ENCODE measurements around the gene SOCS7.

Gene SOCS7

DNA sequence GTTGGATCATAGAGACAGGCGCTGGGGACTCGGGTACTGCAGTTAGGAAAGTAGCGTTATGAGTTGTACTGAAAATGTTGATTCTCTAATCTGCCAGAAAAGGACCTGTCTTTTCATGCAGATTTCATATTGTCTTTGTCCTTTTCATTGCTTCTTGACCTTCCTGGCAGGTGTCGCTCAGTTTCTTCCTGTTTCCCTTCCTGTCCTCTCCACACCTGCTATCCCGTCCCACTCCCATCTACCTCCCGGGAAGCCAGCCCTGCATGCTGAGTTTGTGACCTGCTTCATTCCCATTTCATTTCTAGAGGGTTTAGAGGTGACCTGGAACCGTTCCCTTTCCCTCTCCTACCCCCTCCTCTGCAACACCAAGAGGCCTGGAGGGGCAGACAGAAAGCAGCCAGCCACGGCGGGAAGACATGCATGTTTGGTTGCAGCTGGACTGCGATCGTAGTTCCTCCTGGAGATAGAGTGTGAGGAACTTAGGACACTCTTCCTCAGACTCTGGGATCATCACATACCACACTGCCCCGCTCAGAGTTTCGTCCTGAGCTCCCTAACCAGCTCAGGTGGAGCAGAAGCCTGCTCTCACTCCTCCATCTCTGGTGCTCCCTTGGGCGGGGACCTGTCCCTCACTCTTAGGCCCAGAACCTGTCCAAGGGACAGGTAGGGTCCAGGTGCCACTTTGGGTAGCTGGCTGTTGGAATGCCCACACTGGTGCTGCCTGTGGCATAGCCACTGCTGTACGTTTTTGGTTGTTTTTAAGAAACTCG, 52.7 kb downstream of the SOCS7 start:
- H3K27me3 ChIP-seq (ENCODE audit: insufficient read depth, low read length): no peaks in the 10 kb centered on the region
- no peaks in the 10 kb centered on the region for H3K4me1 ChIP-seq (ENCODE audit: insufficient read depth, low read length)
- no peaks in the 10 kb centered on the region for H3K9me3 ChIP-seq (ENCODE audit: low read length)
- peaks cover 27% of the 10 kb centered on the region for H3K36me3 ChIP-seq (ENCODE audit: insufficient read depth, low read length)
- H2AFZ ChIP-seq (ENCODE audit: low read depth, low read length): no peak overlapping the region
- no peak overlapping the region for H3K4me3 ChIP-seq (ENCODE audit: low read length)

DNA sequence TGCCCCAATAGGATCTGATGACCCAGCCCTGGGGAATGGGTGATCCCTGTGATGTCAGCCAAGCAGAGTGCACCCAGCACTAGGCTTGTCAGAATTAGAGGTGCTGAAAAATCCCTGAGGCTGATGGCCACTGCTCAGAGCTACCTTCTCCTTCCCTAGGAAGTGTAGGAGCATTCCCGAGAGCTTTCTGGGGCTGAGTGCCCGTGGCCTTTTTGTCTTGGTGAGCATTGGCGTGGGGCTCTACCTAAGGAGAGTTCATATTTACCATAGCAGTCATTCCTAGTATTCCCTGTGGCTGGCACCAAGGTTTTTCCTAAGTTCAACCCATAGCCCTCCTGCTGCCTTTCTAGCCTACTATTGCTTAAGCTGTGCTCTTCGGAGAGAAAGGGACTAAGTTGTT, 54.0 kb downstream of the SOCS7 start:
- Histone ChIP-seq H3K27me3 (ENCODE audit: insufficient read depth, low read length) (no peaks in the 10 kb centered on the region), H3K36me3 (ENCODE audit: insufficient read depth, low read length) (peaks cover 14% of the 10 kb centered on the region), H2AFZ (ENCODE audit: low read depth, low read length) (no peak overlapping the region), H3K9me3 (ENCODE audit: low read length) (no peaks in the 10 kb centered on the region), H3K4me1 (ENCODE audit: insufficient read depth, low read length) (no peaks in the 10 kb centered on the region), H3K4me3 (ENCODE audit: low read length) (no peak overlapping the region)

DNA sequence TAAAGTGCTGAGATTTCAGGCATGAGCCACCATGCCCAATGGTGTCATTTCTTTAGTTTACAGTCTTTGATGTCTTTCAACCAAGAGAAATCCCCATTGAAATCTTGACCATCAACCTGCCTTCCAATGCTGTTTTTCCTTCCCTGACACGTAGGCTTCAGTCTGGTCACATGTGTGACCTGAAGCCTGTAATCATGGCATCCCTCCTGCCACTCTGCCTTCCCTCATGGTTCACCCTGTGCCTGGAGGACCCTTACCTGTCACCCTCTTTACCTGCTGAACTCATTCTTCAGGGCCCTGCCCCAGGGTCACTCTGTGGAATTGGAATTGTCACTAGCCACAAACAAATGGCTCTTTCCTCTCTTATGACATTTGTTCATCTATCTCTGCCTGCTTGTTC, 58.6 kb downstream of the SOCS7 start:
- H3K4me1 ChIP-seq (ENCODE audit: insufficient read depth, low read length): peaks cover 5% of the 10 kb centered on the region
- H3K4me3 ChIP-seq (ENCODE audit: low read length): no peak overlapping the region
- no peak overlapping the region for H2AFZ ChIP-seq (ENCODE audit: low read depth, low read length)
- no peaks in the 10 kb centered on the region for H3K9me3 ChIP-seq (ENCODE audit: low read length)
- H3K27me3 ChIP-seq (ENCODE audit: insufficient read depth, low read length): no peaks in the 10 kb centered on the region
- no peaks in the 10 kb centered on the region for H3K36me3 ChIP-seq (ENCODE audit: insufficient read depth, low read length)

DNA sequence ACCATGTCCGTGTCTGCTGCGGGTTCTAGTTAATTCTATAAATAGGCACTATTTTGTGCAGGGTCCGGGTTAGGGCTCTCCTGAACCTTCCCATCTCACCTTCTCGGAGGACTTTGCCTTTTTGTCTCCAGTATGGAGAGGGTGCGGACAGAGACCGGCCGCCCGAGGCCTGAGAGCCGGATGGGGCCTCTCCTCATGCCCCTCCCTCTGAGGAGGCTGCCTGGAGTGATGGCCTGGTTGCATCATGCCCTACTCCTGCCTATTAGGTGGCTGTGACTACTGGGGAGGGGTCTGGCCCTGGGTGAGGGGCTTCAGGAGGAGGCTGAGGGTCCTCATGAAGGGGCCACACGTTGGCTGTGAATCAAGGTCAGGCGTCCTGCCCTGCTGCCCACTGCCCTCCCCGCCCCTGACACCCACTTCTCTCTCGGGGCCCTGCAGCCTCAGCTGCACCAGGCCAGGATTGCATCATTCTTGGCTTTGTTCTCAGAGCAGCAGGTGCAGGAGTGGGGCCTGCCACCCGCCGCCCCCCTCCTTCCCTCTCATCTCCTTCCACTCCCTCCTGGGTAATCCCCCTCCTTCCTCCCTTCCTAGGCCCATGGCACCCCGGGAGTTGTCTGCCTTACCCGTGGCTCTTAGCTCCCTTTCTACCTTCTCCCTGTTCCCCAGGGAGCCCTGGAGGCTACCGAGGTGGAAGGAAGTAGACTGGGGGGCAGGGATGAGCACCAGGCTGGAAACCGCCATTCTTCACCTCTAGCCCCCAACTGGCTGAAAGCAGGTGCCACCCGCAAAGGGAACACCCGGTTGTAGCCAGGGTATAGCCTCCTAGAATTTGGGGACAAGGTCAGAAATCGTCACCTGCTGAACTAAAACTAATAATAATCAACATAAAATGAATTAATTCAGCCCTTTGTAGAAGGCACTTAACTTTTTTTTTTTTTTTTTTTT, 63.9 kb downstream of the SOCS7 start:
- H3K4me3 ChIP-seq (ENCODE audit: low read length): peak overlapping the region; percentile 8
- peaks cover 46% of the 10 kb centered on the region for H3K4me1 ChIP-seq (ENCODE audit: insufficient read depth, low read length)
- H3K9me3 ChIP-seq (ENCODE audit: low read length): no peaks in the 10 kb centered on the region
- H3K27me3 ChIP-seq (ENCODE audit: insufficient read depth, low read length): peaks cover 29% of the 10 kb centered on the region
- H3K36me3 ChIP-seq (ENCODE audit: insufficient read depth, low read length): no peaks in the 10 kb centered on the region
- peak overlapping the region; percentile 52 for H2AFZ ChIP-seq (ENCODE audit: low read depth, low read length)

DNA sequence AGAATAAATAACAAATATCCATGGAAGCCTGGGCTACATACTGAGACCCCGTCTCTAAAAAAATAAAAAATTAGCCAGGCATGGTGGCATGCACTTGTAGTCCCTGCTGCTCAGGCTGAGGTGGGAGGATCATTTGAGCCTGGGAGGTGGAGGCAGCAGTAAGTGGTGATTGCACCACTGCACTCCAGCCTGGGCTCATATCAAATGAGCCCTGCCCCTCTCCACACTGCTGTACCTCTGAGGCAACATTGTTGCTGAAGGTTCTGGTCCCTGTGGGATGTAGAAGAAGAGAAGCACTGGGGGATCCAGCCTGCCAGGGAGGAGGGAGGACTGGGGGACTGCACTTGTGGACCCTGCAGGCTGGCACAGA, 65.2 kb downstream of the SOCS7 start:
- H3K4me1 ChIP-seq (ENCODE audit: insufficient read depth, low read length): peaks cover 56% of the 10 kb centered on the region
- peaks cover 41% of the 10 kb centered on the region for H3K27me3 ChIP-seq (ENCODE audit: insufficient read depth, low read length)
- H3K4me3 ChIP-seq (ENCODE audit: low read length): no peak overlapping the region
- H2AFZ ChIP-seq (ENCODE audit: low read depth, low read length): no peak overlapping the region
- H3K9me3 ChIP-seq (ENCODE audit: low read length): no peaks in the 10 kb centered on the region
- H3K36me3 ChIP-seq (ENCODE audit: insufficient read depth, low read length): no peaks in the 10 kb centered on the region

DNA sequence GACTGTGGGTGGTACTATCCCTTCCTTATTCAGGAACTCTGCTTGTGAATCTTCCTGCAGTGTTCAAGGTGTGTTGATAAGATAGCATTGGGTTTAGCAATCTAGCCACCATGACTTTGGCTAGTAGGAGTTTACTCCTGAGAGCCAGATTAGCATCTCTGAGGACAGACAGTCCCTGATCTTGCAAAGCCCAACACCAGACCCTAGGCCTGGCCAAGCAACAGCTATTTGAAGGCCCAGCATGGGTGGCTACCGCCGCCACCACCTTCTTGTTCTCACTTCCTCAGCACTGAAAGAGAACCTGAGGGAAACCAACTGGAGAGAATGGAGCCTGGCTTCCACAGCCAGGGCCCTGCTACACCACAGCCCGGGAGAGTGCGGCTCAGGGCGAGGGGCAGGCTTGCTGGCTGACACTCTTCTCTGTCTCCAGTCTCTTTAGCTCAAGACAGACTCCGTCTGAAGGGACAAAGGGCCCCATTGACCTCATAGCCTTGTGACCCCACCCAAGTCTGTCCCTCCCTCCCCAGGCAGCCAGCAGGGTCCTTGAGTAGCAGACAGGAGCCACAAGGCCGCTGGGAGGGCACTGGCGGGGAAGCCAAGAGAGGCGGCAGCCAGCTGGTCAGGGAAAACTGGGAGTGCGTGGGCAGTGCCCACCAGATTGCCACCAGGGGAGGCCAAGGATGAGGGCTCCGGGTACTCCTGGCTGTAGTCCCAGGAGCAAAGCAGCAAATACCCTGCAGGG, 65.7 kb downstream of the SOCS7 start:
- H3K9me3 ChIP-seq (ENCODE audit: low read length): no peaks in the 10 kb centered on the region
- peaks cover 46% of the 10 kb centered on the region for H3K27me3 ChIP-seq (ENCODE audit: insufficient read depth, low read length)
- peaks cover 62% of the 10 kb centered on the region for H3K4me1 ChIP-seq (ENCODE audit: insufficient read depth, low read length)
- no peaks in the 10 kb centered on the region for H3K36me3 ChIP-seq (ENCODE audit: insufficient read depth, low read length)
- no peak overlapping the region for H2AFZ ChIP-seq (ENCODE audit: low read depth, low read length)
- H3K4me3 ChIP-seq (ENCODE audit: low read length): no peak overlapping the region

DNA sequence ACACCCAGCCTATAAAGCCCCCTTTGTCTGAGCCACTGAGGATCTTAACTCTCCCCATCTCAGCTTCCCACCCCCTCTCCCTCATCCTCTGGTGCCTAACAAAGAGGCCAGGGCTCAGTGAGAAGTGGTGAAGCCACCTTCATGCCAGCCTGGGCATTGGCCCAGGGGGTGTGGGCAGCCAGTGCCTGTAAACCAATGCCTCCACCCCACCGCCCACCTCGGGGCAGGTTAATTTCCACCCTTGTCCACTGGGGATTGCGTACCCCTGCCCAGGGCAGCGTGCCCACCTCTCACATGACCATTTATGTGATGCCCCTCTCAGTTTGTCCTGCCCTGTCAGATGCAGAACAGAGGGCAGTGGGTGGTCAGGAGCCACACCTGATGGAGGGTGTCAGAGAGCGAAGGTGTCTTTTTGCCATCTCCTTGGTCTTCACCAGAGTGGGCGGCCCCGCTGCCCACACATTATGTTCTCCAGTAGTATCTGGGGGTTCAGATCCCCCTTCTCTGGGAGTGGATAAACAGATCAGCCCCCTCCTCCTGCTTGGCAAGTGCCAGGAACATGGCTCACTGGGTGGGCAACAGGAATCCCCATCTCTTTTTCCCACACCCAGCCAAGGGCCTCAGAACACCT, 66.5 kb downstream of the SOCS7 start:
- Histone ChIP-seq H3K9me3 (ENCODE audit: low read length) (no peaks in the 10 kb centered on the region), H3K36me3 (ENCODE audit: insufficient read depth, low read length) (no peaks in the 10 kb centered on the region), H2AFZ (ENCODE audit: low read depth, low read length) (no peak overlapping the region), H3K4me1 (ENCODE audit: insufficient read depth, low read length) (peaks cover 62% of the 10 kb centered on the region), H3K4me3 (ENCODE audit: low read length) (no peak overlapping the region), H3K27me3 (ENCODE audit: insufficient read depth, low read length) (peaks cover 51% of the 10 kb centered on the region)

DNA sequence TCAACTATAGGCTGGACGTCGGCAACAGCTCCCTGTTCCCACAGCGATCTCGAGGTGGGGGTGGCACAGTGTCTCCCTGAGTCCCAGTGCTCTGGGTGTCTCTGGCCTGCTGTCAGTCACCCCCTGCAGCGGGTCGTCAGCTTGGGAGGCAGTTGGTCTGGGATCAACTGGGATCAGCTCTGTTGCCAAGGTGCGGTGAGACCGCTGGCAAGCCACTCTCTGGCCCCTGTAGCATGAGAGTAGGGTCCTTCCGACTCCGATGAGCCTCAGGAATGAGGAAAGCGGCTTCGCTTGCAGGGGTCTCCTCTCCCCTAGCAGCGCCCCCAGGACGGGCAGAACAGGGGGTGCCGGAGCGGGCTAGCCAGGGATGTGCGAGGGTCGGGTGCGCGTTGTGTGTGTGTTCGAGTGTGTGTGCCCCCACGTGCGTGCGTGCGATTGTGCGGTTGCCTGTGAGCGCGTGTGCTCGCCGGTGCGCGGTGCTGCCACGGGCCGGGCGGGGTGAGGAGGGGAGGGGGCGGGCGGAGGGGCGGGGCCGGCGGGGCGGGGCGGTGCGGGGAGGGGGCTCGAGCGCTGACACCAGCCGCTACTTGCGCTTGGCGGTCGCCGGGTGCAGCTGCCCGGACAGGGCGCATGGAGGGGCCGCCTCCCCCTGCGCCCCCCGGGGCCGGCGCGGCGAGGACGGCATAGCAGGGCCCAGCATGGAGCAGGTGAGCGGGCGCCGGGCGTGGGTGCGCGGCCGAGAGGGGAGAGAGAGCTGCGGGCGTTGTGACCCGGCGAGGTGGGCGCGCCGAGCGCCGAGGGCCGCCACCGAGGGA, 67.3 kb downstream of the SOCS7 start:
- H3K36me3 ChIP-seq (ENCODE audit: insufficient read depth, low read length): no peaks in the 10 kb centered on the region
- peak overlapping the region; percentile 32 for H3K4me3 ChIP-seq (ENCODE audit: low read length)
- H2AFZ ChIP-seq (ENCODE audit: low read depth, low read length): no peak overlapping the region
- peaks cover 62% of the 10 kb centered on the region for H3K4me1 ChIP-seq (ENCODE audit: insufficient read depth, low read length)
- H3K27me3 ChIP-seq (ENCODE audit: insufficient read depth, low read length): peaks cover 51% of the 10 kb centered on the region
- H3K9me3 ChIP-seq (ENCODE audit: low read length): no peaks in the 10 kb centered on the region

DNA sequence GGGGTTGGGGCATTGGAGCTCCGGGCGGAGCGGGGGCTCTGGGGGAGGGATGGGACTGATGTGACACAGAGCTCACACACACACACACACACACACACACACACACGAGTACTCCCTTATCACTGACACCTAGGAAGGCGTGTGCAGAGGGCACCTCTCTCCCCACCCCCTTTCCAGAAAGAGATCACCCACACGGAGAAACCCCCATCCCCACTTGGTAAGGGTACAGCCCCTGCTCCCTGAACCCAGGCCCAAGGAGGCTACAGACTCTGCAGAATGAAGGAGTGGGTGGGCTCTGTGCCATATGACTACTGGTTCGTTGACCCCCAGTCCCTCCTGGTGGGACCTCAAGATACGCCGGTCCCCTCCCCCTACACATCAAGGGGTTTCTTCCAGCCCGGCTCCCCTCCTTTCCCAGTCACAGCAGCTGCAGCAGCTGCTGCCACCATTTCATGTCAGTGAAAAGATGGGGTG, 67.9 kb downstream of the SOCS7 start:
- Histone ChIP-seq H3K36me3 (ENCODE audit: insufficient read depth, low read length) (no peaks in the 10 kb centered on the region), H3K9me3 (ENCODE audit: low read length) (no peaks in the 10 kb centered on the region), H3K4me3 (ENCODE audit: low read length) (peak overlapping the region; percentile 32), H3K4me1 (ENCODE audit: insufficient read depth, low read length) (peaks cover 62% of the 10 kb centered on the region), H3K27me3 (ENCODE audit: insufficient read depth, low read length) (peaks cover 51% of the 10 kb centered on the region), H2AFZ (ENCODE audit: low read depth, low read length) (no peak overlapping the region)

DNA sequence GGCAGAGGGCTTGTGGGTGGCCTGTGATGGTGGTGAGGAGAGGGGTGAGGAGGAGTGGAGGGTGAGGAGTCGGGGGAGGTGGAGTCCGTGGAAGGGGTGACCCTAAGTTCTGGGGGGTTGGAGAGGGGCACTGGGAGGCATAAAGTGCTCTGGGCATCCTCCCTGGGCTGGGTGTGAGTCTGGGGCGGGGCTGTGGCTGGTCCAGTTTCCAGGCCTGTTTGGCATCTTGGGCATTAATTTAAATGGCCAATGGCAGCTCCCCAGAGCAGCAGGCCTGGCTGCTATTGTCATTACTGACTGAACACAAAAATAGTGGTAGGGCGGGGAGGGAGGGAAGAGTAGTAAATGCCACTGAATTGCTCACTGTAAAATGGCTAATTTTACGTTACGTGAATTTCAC, 68.9 kb downstream of the SOCS7 start:
- H3K4me1 ChIP-seq (ENCODE audit: insufficient read depth, low read length): peaks cover 55% of the 10 kb centered on the region
- peaks cover 57% of the 10 kb centered on the region for H3K27me3 ChIP-seq (ENCODE audit: insufficient read depth, low read length)
- no peak overlapping the region for H2AFZ ChIP-seq (ENCODE audit: low read depth, low read length)
- H3K36me3 ChIP-seq (ENCODE audit: insufficient read depth, low read length): no peaks in the 10 kb centered on the region
- no peak overlapping the region for H3K4me3 ChIP-seq (ENCODE audit: low read length)
- no peaks in the 10 kb centered on the region for H3K9me3 ChIP-seq (ENCODE audit: low read length)

DNA sequence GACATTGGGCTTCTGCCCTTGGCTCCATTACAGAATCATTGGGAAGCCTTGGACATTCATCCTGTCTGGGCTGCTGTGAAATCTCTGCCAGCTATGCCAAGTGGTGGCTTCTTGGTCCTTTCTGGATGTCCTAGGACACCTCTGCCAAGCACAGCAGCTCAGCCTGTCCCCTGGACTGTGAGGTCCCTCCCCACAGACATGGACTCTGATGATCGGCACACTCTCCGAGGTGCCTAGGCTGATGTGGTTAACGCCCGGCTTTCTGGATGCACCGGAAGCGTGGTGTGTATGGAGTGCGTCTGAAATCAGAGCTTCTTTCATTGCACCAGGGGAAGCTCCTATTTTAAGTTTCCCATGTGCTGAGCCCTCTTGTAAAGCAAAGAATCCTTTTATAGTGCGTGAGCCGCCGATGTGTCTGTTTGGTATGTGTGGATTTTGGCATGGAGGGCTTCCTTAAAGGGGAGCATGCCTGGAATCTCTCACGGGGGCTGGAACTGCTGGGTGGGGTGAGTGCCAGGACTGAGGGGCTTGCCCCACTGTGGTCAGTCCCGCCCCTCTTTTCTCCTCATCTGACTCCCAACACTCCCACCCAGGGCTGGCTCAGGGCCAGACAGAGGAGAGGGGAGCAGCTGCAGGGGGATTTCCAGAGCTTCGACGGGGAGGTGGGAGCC, 69.7 kb downstream of the SOCS7 start:
- H3K27me3 ChIP-seq (ENCODE audit: insufficient read depth, low read length): peaks cover 59% of the 10 kb centered on the region
- no peaks in the 10 kb centered on the region for H3K9me3 ChIP-seq (ENCODE audit: low read length)
- no peaks in the 10 kb centered on the region for H3K36me3 ChIP-seq (ENCODE audit: insufficient read depth, low read length)
- peaks cover 54% of the 10 kb centered on the region for H3K4me1 ChIP-seq (ENCODE audit: insufficient read depth, low read length)
- H3K4me3 ChIP-seq (ENCODE audit: low read length): no peak overlapping the region
- no peak overlapping the region for H2AFZ ChIP-seq (ENCODE audit: low read depth, low read length)
